HG02678 (cell line): ENCODE data around the gene LMF1.
"Not testable (repeated sequence)": the region's sequence is repeated elsewhere in the genome, so short reads cannot be mapped to it uniquely, and the experiment has no call there.

Source experiments
- ATAC-seq: cut with Tn5 transposase; IDR thresholded peaks from one replicate; pipeline ENCODE4 v1.9.1; 2021; ENCODE audit warnings: mild to moderate bottlenecking, moderate library complexity; ENCODE audit not compliant: unreplicated experiment

LMF1 gene

DNA sequence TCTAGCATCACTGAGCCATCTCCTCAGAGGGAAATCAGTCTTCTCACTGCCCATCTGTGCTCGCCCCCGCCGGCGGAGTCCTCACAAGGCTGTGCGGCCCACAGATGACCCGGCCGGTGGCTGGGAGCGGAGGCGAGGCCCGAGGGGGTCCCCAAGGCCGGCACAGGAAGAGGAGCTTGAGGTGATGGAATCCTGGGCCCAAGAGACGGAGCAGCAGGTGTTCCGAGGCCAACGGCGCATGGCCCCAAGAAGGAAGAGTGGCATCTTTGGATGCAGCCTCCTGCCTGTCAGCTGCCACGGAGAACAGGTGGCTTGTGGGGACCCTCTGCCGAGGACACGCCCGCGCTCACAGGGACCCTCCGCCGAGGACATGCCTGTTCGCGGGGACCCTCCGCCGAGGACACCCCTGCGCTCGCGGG, 97.5 kb downstream of the LMF1 start:
- ATAC-seq = no peak

- no peak for ATAC-seq
Observed at GRCh38 chr16:872436-873242, 98.1 kb downstream of the LMF1 start.

DNA sequence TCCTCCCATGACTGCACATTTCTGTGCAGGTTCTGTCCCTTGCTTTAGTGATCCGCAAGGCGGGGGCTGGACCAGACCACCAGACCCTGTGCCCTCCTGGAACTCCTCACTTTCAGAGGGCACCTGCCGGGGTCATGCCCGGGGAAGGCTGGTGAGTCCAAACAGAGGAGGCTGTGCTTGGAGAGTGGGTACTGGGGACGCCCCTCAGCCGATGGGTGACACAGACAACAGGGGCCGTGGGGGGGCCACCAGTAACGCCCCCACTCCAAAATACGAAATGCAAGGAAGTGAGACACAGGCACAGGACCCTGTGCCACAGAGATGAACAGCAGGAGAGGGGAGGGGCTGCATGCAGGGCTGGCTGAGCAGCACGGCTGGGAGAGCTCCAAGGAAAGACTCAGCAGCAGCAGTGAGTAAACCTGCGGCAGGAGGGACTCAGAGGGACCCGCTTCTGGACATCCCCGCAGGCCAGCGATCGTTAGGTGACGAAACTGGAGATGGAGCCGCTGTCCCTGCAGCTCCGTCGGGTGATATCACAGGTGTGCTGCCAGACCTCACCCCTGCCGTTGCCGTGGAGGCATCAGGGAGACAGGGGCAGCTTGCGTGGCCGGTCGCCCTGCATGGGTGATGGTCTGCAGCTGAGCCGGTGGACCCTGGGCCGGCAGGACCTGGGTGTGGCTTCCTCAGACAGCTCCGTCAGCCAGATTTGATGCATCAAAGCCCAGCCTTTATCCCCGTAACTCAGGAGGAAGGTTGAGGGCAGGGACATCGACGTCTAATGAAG, 99.0 kb downstream of the LMF1 start:
- ATAC-seq = no peak

DNA sequence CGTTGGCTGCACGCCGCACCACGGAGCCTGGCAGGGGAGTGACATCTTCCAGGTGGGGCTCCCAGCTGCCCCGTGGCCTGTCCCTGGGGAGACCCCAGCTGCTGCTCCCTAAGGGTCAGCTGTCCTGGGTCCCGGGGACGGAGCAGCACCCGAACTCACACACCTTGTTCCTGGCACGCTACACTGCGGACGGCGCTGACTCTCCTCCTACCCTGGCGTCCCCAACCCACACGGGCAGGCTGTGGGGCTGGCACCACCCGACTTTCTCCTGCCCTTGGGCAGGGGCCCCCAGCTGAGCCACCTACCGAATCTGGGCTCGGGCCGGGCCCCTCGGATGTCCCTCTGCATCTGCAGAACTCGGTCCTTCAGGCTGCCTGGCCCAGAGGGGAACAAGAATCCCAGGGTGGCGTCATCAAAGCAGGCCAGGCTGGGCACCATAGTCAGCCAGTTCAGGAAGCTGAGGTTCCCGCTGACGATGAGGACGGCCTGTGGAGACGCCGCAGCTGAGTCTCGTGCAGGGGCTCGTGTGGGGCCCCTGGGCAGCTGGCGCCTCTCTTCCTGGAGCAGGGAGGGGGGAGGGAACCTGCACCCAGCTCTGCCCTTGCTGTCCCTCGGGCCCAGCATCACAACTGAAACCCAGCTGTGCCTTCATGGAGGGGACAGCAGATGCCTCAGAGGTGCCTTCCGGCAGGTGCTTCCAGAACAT, 99.8 kb downstream of the LMF1 start:
- no peak for ATAC-seq

GRCh38 chr16:869823-870641, 100.8 kb downstream of the LMF1 start:
- ATAC-seq = no peak

- no peak for ATAC-seq
Observed at GRCh38 chr16:868846-869822, 101.7 kb downstream of the LMF1 start.

- no peak for ATAC-seq
Observed at GRCh38 chr16:868386-868755, 102.4 kb downstream of the LMF1 start.

GRCh38 chr16:867421-868385, 103.1 kb downstream of the LMF1 start:
- ATAC-seq = no peak

GRCh38 chr16:866252-866896, 104.4 kb downstream of the LMF1 start:
- no peak for ATAC-seq

DNA sequence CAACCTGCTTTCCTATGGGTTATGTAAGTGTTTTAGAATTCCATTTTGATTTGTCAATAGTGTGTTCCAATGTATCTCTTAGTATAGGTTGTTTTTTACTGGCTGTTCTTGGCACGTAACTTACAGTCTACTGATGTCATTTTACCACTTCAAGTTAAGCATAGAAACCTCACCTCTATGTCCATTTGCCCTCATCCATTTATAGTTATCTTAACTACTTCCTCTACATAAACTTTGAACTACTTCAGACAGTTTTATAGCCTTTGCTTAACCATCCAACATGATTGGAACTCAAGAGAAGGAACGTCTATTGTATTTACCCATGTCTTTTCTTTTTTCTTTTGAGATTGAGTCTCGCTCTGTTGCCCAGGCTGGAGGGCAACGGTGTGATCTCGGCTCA, 105.8 kb downstream of the LMF1 start:
- no peak for ATAC-seq

DNA sequence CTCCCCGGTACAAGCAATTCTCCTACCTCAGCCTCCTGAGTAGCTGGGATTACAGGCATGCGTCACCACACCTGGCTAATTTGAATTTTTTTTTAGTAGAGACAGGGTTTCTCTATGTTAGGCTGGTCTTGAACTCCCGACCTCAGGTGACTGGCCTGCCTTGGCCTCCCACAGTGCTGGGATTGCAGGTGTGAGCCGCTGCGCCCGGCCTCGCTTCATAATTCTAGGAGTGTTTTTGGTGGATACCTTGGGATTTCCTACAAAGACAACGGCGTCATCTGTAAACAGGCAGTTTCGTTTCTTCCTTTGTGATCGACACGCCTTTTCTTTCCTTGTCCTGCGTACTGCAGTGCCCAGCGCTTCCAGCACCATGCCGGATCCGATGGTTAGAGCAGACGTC, 109.3 kb downstream of the LMF1 start:
- no peak for ATAC-seq

DNA sequence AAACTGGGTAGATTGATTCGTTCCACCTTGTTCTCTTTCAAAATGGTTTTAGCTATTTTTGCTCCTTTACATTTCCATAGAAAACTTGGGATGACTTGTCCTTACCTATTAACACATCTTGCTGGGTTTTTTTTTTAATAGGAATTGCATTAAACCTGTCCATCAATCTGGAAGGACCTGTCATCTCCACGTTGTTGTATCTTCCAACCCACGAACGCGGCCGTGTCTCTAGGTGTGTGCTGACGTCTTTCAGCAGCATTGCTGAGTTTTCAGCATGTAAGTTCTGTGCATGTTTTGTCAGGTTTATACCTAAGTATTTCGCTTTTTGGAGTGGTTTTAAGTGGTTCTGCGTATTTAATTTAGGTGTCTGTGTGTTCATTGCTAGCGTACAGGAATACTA, 109.9 kb downstream of the LMF1 start:
- no peak for ATAC-seq

GRCh38 chr16:858971-859370, 111.8 kb downstream of the LMF1 start:
- not testable (repeated sequence) for ATAC-seq

GRCh38 chr16:858441-858840, 112.3 kb downstream of the LMF1 start:
- ATAC-seq = not testable (repeated sequence)

- no peak for ATAC-seq
Observed at GRCh38 chr16:856811-857210, 114.0 kb downstream of the LMF1 start.

GRCh38 chr16:856101-856500, 114.7 kb downstream of the LMF1 start:
- no peak for ATAC-seq

- ATAC-seq = no peak
Observed at GRCh38 chr16:855471-855870, 115.3 kb downstream of the LMF1 start.

GRCh38 chr16:854808-855410, 115.9 kb downstream of the LMF1 start:
- no peak for ATAC-seq
